ENCODE measurements around the gene ZNF189.
"Not testable (repeated sequence)": the region's sequence is repeated elsewhere in the genome, so short reads cannot be mapped to it uniquely, and the experiment has no call there.

DNA sequence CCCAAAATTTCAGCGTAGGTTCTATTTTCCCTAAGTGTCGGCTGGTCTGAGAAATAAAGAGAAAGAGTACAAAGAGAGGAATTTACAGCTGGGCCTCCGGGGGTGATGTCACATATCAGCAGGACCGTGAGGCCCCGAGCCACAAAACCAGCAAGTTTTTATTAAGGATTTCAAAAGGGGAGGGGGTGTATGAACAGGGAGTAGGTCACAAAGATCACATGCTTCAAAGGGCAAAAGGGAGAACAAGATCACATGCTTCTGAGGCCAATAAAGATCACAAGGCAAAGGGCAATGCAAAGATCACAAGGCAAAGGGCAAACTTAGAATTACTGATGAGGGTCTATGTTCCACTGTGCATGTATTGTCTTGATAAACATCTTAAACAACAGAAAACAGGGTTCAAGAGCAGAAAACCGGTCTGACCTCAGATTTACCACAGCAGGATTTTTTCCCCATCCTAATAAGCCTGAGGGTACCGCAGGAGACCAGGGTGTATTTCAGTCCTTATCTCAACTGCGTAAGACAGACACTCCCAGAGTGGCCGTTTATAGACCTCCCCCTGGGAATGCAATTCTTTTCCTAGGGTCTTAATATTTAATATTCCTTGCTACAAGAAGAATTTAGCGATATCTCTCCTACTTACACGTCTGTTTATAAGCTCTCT, 13.6 kb upstream of the ZNF189 start, which contains the start of gene BAAT:
- not testable (repeated sequence) for TF ChIP-seq POLR2A (IDR thresholded peaks at IDR 0.05; ENCODE audit: low read length); HOXB5 (CRISPR knock-in tag; IDR thresholded peaks at IDR 0.05); ZFP36 (IDR thresholded peaks at IDR 0.05; ENCODE audit: borderline replicate concordance, partially characterized antibody); CEBPB (IDR thresholded peaks at IDR 0.05); RCOR1 (IDR thresholded peaks at IDR 0.05; ENCODE audit: low read depth, low read length); EP300 (IDR thresholded peaks at IDR 0.05)
- TF ChIP-seq, protein P1, sequence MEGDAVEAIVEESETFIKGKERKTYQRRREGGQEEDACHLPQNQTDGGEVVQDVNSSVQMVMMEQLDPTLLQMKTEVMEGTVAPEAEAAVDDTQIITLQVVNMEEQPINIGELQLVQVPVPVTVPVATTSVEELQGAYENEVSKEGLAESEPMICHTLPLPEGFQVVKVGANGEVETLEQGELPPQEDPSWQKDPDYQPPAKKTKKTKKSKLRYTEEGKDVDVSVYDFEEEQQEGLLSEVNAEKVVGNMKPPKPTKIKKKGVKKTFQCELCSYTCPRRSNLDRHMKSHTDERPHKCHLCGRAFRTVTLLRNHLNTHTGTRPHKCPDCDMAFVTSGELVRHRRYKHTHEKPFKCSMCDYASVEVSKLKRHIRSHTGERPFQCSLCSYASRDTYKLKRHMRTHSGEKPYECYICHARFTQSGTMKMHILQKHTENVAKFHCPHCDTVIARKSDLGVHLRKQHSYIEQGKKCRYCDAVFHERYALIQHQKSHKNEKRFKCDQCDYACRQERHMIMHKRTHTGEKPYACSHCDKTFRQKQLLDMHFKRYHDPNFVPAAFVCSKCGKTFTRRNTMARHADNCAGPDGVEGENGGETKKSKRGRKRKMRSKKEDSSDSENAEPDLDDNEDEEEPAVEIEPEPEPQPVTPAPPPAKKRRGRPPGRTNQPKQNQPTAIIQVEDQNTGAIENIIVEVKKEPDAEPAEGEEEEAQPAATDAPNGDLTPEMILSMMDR (IDR thresholded peaks at IDR 0.05), result not testable (repeated sequence)
- TF ChIP-seq, protein P2, sequence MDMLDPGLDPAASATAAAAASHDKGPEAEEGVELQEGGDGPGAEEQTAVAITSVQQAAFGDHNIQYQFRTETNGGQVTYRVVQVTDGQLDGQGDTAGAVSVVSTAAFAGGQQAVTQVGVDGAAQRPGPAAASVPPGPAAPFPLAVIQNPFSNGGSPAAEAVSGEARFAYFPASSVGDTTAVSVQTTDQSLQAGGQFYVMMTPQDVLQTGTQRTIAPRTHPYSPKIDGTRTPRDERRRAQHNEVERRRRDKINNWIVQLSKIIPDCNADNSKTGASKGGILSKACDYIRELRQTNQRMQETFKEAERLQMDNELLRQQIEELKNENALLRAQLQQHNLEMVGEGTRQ (IDR thresholded peaks at IDR 0.05), result not testable (repeated sequence)

Measured in A549 (cell line).